ENCODE measurements around the gene MTG2.

MTG2 gene

GRCh38 chr20:62236766-62237513 is 54.1 kb downstream of the MTG2 start:
- DNase-seq, result peak; percentile 50

GRCh38 chr20:62237514-62237800 is 54.6 kb downstream of the MTG2 start:
- no peak for DNase-seq

GRCh38 chr20:62237801-62238568 is 55.2 kb downstream of the MTG2 start, which contains the start of gene OSBPL2:
TSS of gene OSBPL2 (plus strand) at chr20:62238521. CDS start at chr20:62256185, 17,664 bp downstream.
- peak; percentile 97 for DNase-seq

DNA sequence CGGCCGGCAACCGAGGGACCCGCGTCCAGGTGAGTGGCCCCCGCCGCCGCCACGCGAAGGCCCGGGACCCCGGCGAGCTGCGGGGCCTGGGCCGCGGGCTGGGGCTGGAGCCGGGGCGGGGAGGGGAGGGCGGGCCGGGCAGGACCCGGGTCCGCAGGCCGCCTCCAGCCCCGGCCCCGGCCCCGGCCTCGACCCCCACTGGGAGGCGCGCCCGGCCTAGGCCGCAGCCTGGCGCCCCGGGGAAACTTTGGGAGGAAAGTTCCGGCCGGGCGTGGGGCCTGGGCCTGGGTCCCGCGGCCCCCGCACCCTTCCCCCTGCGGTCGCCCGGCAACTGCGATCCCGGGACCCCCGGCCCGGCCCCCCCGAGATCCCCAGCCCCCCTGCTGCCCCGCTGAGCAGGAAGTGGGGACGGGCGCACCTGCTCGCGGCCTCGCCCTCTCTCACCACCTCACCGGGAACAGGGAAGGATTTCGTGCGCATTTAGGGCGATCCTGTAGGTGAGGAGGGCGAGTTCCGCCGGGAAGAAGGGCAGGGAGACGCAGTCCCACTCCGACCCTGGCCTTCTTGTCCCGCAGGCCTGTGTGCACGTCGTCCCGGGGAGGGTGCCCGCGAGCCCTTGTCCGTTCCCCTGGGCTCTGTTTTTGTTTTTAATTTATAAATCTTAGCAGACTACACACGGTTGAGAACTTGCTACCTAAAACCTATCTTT is 55.9 kb downstream of the MTG2 start:
- no peak for DNase-seq

- no peak for DNase-seq
Measured at GRCh38 chr20:62239278-62239879, 56.6 kb downstream of the MTG2 start.

- DNase-seq, result no peak
Measured at GRCh38 chr20:62240020-62240685, 57.3 kb downstream of the MTG2 start.

DNA sequence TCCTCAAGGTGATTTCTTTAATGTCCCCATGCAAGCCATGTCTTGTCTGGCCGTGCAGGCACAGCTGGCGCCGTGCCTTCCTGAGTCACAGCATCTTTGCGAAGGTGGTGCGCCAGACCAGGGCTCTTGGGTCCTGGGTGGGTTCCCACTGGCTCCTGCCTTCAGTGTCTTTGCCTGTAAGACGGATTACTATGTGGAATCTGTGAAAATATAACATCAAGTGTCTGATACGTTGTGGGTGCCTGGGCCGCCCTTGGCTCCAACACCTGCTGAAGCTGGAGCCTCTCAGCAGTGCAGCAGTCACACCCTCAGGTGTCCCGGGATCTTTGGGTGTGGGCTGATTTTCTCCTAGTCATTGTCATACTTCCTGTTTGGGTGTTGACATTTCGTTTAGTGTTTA is 58.7 kb downstream of the MTG2 start:
- no peak for DNase-seq

- no peak for DNase-seq
Measured at GRCh38 chr20:62242176-62242575, 59.3 kb downstream of the MTG2 start.

DNA sequence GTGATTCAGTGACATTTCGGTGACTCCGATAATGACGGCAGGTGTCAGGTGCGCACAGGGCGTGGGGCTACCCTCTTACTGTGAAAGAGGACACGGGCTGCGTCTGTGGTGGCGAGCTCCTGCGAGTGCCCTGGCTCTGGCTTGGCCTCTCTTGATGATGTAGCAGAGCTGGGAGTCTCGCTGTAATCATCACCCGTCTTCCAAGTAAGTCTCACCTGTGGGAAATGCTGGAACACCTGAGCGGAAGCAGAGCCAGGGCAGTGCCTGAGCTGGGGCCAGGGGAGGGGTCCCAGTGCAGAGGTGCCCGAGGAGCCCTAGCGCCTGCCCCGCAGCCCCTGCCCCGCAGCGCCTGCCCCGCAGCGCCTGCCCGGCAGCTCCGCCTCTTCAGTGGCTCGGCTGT is 60.3 kb downstream of the MTG2 start:
- no peak for DNase-seq

GRCh38 chr20:62243906-62244515 is 61.2 kb downstream of the MTG2 start:
- DNase-seq, result no peak

GRCh38 chr20:62244644-62245108 is 61.8 kb downstream of the MTG2 start:
- no peak for DNase-seq

DNA sequence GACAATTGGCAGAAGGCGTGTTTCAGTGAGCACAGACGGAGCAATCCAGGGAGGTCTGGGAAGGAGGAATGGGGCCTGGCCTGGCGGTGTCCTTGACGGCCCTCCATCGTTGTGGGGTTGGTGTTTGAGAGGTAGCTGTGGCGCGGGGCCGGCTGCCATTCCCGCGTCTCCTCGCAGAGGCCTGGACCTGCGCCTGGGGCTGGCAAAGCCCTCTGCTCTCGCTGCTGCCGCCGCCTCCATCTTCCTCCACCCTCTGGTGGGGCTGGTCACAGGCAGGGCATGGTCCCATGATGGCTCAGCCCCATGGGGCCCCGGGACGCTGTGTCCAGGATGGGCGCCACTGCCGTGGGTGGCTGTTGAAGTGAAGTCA is 63.1 kb downstream of the MTG2 start:
- DNase-seq, result no peak

- no peak for DNase-seq
Measured at GRCh38 chr20:62246431-62246830, 63.6 kb downstream of the MTG2 start.

GRCh38 chr20:62246872-62247652 is 64.2 kb downstream of the MTG2 start:
- no peak for DNase-seq

DNA sequence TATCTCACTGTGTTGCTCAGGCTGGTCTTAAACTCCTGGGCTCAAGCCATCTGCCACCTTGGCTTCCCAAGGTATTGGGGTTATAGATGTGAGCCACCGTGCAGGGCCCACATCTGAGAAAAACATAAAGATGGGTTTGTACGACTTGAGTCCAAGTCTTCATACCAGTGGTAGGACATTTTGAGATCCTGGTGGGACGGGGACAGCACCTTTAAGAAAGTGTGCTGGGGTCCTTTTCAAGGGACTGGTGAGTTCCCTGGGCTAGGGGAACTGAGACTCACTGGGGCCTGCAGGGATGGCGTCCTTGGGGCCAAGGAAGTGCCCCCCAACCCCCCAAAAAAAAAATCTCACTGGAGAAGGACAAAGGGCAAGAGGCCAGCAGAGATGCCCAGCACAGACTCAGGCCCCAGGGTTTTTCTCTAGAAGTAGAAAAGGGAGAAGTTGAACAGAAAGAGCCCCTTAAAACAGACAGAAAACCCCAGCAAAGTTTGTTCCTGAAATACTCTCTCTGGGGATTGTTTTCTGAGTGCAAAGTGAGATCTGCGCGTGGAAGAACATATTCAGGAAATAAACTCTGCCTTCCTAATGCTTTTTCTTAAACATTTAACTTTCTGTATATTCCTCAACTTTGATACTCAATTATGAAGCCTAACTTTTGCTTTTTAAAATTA is 66.2 kb downstream of the MTG2 start:
- DNase-seq, result no peak

DNA sequence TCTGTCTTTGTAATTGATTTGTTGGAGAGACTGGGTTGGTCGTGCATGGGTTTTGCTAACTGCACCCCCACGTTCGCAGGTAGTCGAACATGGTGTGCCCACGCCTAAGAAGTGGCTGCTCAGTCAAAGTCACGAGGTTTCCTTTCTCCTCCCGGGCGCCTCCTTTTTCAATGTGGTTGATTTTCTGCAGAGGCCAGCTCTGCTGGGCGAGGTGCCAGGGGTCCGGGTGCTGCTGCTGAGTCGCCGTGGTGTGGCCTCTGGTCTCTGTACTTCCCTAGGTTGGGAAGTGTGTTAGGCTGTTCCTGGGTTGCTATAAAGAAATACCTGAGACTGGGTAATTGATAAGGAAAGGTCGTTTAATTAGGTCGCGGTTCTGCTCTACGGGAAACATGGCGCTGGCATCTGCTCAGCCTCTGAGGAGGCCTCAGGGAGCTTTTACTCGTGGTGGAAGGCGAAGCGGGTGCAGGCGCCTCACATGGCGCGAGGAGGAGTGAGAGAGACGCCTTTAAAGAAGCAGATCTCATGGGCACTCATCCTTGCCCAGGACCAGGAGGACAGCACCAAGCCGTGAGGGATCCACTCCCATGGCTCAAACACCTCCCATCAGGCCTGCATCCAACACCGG is 69.6 kb downstream of the MTG2 start:
- no peak for DNase-seq

All from NCI-H1092 (cell line).